OCI-LY7 (cell line): Measurements from ENCODE around the gene FZD8. TPM values are rescaled to one million over a fixed set of nuclear protein-coding genes. Genes with fewer than 3 reads are reported as not detected.

Source experiments
- BruUV-seq: library from RNA; stranded (reverse); fragments of 400-500 nt; replicated peaks from 2 replicates; lab custom pipeline; 2021; lab: Mats Ljungman, UMichigan
- CTCF ChIA-PET: fragments of 300-600 bp; sonication (Branson Sonifier 250); formaldehyde crosslinking; loops from one replicate; lab custom pipeline; 2022; ENCODE audit warnings: antibody characterized with exemption; ENCODE audit not compliant: unreplicated experiment; lab: Charles Lee
- POLR2A ChIA-PET: fragments of 300-600 bp; sonication (Branson Sonifier 250); formaldehyde crosslinking; loops from one replicate; lab custom pipeline; 2022; ENCODE audit warnings: antibody characterized with exemption; lab: Charles Lee
- DNase-seq: peaks from one replicate; pipeline ENCODE4 v3.0.0-alpha.2; 2015; ENCODE audit warnings: low spot score
- H2AFZ ChIP-seq: fragments of 200-600 bp; sonication (generic), shearing (Covaris generic); 2 replicates; pipeline ENCODE4 v1.6.1; 2014; ENCODE audit warnings: mild to moderate bottlenecking, antibody characterized with exemption, low read length, moderate library complexity
- H3K27ac ChIP-seq: fragments of 200-600 bp; sonication (generic); 2 replicates; pipeline ENCODE4 v1.5.1; 2014; ENCODE audit warnings: mixed run types, low read depth, mild to moderate bottlenecking, moderate library complexity, low read length, inconsistent platforms; ENCODE audit not compliant: poor library complexity, severe bottlenecking
- H3K36me3 ChIP-seq: fragments of 200-600 bp; sonication (generic); 2 replicates; pipeline ENCODE4 v1.6.1; 2014; ENCODE audit warnings: mild to moderate bottlenecking, antibody characterized with exemption, low read length, moderate library complexity, mixed read lengths; ENCODE audit not compliant: insufficient read depth
- H3K4me1 ChIP-seq: fragments of 200-600 bp; sonication (generic); 2 replicates; pipeline ENCODE4 v1.5.1; 2014; ENCODE audit warnings: mild to moderate bottlenecking, low read length; ENCODE audit not compliant: insufficient read depth, poor library complexity, severe bottlenecking
- H3K4me2 ChIP-seq: fragments of 200-600 bp; sonication (generic); 2 replicates; pipeline ENCODE4 v1.6.1; 2014; ENCODE audit warnings: mild to moderate bottlenecking, low read length
- H3K4me3 ChIP-seq: fragments of 200-600 bp; sonication (generic); 2 replicates; pipeline ENCODE4 v1.5.1; 2014; ENCODE audit warnings: mild to moderate bottlenecking, low read depth, low read length; ENCODE audit not compliant: poor library complexity, severe bottlenecking
- H3K79me2 ChIP-seq: fragments of 200-600 bp; sonication (generic); 2 replicates; pipeline ENCODE4 v1.6.1; 2016; ENCODE audit warnings: low read depth, mild to moderate bottlenecking, low read length, moderate library complexity, mixed read lengths; ENCODE audit not compliant: insufficient read depth
- H3K9me2 ChIP-seq: fragments of 200-600 bp; sonication (generic); 2 replicates; pipeline ENCODE4 v1.6.1; 2016; ENCODE audit warnings: mild to moderate bottlenecking, low read length, mixed read lengths; ENCODE audit not compliant: insufficient read depth
- H3K9me3 ChIP-seq: fragments of 200-600 bp; sonication (generic); 2 replicates; pipeline ENCODE4 v1.6.1; 2014; ENCODE audit warnings: mild to moderate bottlenecking, mixed run types, low read length, mixed read lengths
- H4K20me1 ChIP-seq: fragments of 200-600 bp; sonication (generic); 2 replicates; pipeline ENCODE4 v1.6.1; 2014; ENCODE audit warnings: mild to moderate bottlenecking, antibody characterized with exemption, low read length, moderate library complexity, mixed read lengths; ENCODE audit not compliant: insufficient read depth
- EZH2phosphoT487 ChIP-seq: fragments of 200-600 bp; sonication (generic); IDR thresholded peaks from 2 replicates; pipeline ENCODE4 v1.6.1; 2018; ENCODE audit warnings: low read depth, borderline replicate concordance, mild to moderate bottlenecking, mixed run types, antibody characterized with exemption, low read length, moderate library complexity, mixed read lengths
- intact Hi-C: fragments of 100-400 bp; cut with micrococcal nuclease; formaldehyde crosslinking; loops from one replicate; pipeline ENCODE4 v1.10.0; 2022; ENCODE audit not compliant: unreplicated experiment
- total RNA-seq, 2 experiments: library from RNA; depleted of rRNA in 1 of 2; stranded (reverse); fragments of >200 nt in 1 of 2; shearing (Covaris generic) in 1 of 2; gene quantifications; 2 replicates each; pipeline ENCODE4 v1.2.3, GENCODE V29; 2014 to 2022
- TF ChIP-seq, protein P1 (sequence below): fragments of 200-600 bp; sonication (generic); conservative IDR thresholded peaks from 2 replicates; pipeline ENCODE4 v1.5.1; 2014; ENCODE audit warnings: mild to moderate bottlenecking, antibody characterized with exemption, low read length, moderate library complexity, mixed read lengths

FZD8 gene
- total RNA-seq, 2 experiments from 2014 or later, result 3.9 to 4.9 TPM

DNA sequence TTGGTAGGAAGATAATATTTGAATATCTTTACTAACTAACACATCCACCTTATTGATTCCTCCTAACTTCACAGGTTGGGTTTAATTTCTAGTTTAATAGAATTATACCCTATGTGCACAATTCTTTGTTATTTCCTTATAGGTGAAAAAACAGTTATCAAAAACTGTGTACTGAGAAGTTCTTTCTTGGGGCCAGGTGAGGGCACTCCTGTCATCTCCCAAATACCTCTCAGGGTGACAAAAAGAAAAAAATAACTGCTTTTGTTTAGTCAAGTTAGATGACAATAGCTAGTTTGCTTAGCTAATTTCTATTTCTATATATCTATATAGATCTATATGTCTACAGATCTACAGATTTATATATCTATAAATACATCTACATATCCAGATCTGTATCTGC lies 10.1 kb downstream of the FZD8 start:
- CTCF ChIA-PET, result no interaction called here
- no peak overlapping the region for H3K27ac ChIP-seq
- H3K4me1 ChIP-seq, result no peaks in the 10 kb centered on the region
- POLR2A ChIA-PET, result interaction anchor here (0.6 kb wide), 1 partner anchor 33 kb away, joined by 6 read pairs; no protein-coding TSS in a partner anchor
- DNase-seq, result no peak
- H3K36me3 ChIP-seq, result no peaks in the 10 kb centered on the region
- H3K9me3 ChIP-seq, result no peaks in the 10 kb centered on the region
- intact Hi-C loops, result loop anchor here (10.0 kb wide), 2 partner anchors 283 to 1093 kb away; no protein-coding TSS in a partner anchor
- BruUV-seq, result no TSS peak
- H3K9me2 ChIP-seq, result no peaks in the 10 kb centered on the region
- H3K4me3 ChIP-seq, result no peak overlapping the region
- H2AFZ ChIP-seq, result no peak overlapping the region
- no peaks in the 10 kb centered on the region for H4K20me1 ChIP-seq
- no peaks in the 10 kb centered on the region for H3K79me2 ChIP-seq
- TF ChIP-seq EZH2phosphoT487, result no peak
- TF ChIP-seq, protein P1, sequence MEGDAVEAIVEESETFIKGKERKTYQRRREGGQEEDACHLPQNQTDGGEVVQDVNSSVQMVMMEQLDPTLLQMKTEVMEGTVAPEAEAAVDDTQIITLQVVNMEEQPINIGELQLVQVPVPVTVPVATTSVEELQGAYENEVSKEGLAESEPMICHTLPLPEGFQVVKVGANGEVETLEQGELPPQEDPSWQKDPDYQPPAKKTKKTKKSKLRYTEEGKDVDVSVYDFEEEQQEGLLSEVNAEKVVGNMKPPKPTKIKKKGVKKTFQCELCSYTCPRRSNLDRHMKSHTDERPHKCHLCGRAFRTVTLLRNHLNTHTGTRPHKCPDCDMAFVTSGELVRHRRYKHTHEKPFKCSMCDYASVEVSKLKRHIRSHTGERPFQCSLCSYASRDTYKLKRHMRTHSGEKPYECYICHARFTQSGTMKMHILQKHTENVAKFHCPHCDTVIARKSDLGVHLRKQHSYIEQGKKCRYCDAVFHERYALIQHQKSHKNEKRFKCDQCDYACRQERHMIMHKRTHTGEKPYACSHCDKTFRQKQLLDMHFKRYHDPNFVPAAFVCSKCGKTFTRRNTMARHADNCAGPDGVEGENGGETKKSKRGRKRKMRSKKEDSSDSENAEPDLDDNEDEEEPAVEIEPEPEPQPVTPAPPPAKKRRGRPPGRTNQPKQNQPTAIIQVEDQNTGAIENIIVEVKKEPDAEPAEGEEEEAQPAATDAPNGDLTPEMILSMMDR, result peak; percentile 65
- no peak overlapping the region for H3K4me2 ChIP-seq

DNA sequence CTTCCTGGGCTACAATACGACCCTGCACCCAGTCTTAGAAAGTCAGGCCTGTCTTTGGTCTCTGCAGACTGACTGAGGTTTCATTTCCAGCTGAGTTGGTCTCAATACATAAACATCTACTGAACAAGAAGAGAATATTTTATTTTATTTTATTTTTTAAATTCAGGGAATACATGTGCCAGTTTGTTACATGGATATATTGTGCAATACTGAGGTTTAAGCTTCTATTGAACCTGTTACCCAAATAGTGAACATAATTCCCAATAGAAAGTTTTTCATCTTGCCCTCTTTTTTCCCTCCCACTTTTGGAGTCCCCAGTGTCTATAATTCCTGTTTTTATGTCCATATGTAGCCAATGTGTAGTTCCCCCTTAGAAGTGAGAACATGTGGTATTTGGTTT lies 10.7 kb downstream of the FZD8 start:
- POLR2A ChIA-PET, result no interaction called here
- H3K4me2 ChIP-seq, result no peak overlapping the region
- no peak overlapping the region for H2AFZ ChIP-seq
- no peaks in the 10 kb centered on the region for H3K4me1 ChIP-seq
- BruUV-seq, result no TSS peak
- no peaks in the 10 kb centered on the region for H3K9me3 ChIP-seq
- no peak for DNase-seq
- TF ChIP-seq, protein P1, result no peak
- no peak for TF ChIP-seq EZH2phosphoT487
- H3K27ac ChIP-seq, result no peak overlapping the region
- no peaks in the 10 kb centered on the region for H3K79me2 ChIP-seq
- CTCF ChIA-PET, result no interaction called here
- no peaks in the 10 kb centered on the region for H4K20me1 ChIP-seq
- no peak overlapping the region for H3K4me3 ChIP-seq
- no peaks in the 10 kb centered on the region for H3K36me3 ChIP-seq
- no peaks in the 10 kb centered on the region for H3K9me2 ChIP-seq
- intact Hi-C loops, result loop anchor here (10.0 kb wide), 2 partner anchors 283 to 1093 kb away; no protein-coding TSS in a partner anchor

- Histone ChIP-seq H3K36me3 (no peaks in the 10 kb centered on the region), H3K9me3 (no peaks in the 10 kb centered on the region), H2AFZ (no peak overlapping the region), H3K79me2 (no peaks in the 10 kb centered on the region), H3K4me2 (no peak overlapping the region), H3K27ac (no peak overlapping the region), H3K4me3 (no peak overlapping the region), H3K4me1 (no peaks in the 10 kb centered on the region), H3K9me2 (no peaks in the 10 kb centered on the region), H4K20me1 (no peaks in the 10 kb centered on the region)
- no peak for DNase-seq
- TF ChIP-seq, protein P1, result no peak
- no peak for TF ChIP-seq EZH2phosphoT487
- no TSS peak for BruUV-seq
- CTCF ChIA-PET, result no interaction called here
- POLR2A ChIA-PET, result interaction anchor here (0.8 kb wide), 1 partner anchor 1253 kb away, joined by 4 read pairs; no protein-coding TSS in a partner anchor
- intact Hi-C loops, result no loop called here
Measured at GRCh38 chr10:35626971-35627507, 15.1 kb downstream of the FZD8 start.
